22Rv1 (cell line): ENCODE results near the gene ARAP2.

Experiments
- CTCF ChIP-seq: fragments of 450-650 bp; IDR thresholded peaks from 2 replicates; pipeline ENCODE4 v1.5.1; 2017; ENCODE audit warnings: mild to moderate bottlenecking
- ZFX ChIP-seq: fragments of 450-650 bp; IDR thresholded peaks from 2 replicates; pipeline ENCODE4 v1.6.1; 2017; ENCODE audit warnings: antibody characterized with exemption, borderline replicate concordance

GRCh38 chr4:36198068-36198808 lies 46.1 kb downstream of the ARAP2 start:
- TF ChIP-seq CTCF = no peak
- no peak for TF ChIP-seq ZFX
